HCT116 (cell line): ENCODE data around the gene STX5. TPM values are rescaled to one million over a fixed set of nuclear protein-coding genes. Genes with fewer than 3 reads are reported as not detected.

Experiments used
- ATAC-seq: fragments of 200-7000 bp; cut with Tn5 transposase; 2 replicates; pipeline ENCODE4 v1.9.1; 2020; ENCODE audit warnings: mild to moderate bottlenecking, moderate library complexity
- BruUV-seq: library from RNA; stranded (reverse); fragments of 400-500 nt; replicated peaks from 2 replicates; lab custom pipeline; 2021; lab: Mats Ljungman, UMichigan
- CTCF ChIA-PET: fragments of 300-600 bp; sonication (Branson Sonifier 250); formaldehyde crosslinking; loops from one replicate; lab custom pipeline; 2021; ENCODE audit warnings: antibody characterized with exemption; lab: Charles Lee
- POLR2A ChIA-PET: fragments of 300-600, 350-600 bp; sonication (Branson Sonifier 250); formaldehyde crosslinking; loops from one replicate; lab custom pipeline; 2021; ENCODE audit warnings: antibody characterized with exemption; lab: Charles Lee
- RAD21 ChIA-PET, 2 experiments: fragments of 300-600 bp; sonication (Branson Sonifier 250); formaldehyde crosslinking; loops; one replicate each; lab custom pipeline; 2023; ENCODE audit warnings: low total read pairs in 2 of 2; ENCODE audit not compliant: uncharacterized antibody in 2 of 2, unreplicated experiment in 2 of 2, low non-redundant PET in 1 of 2; lab: Charles Lee
- DNase-seq: peaks from one replicate; pipeline ENCODE4 v3.0.0-alpha.2; 2010; ENCODE audit warnings: low read depth, low spot score
- H2AFZ ChIP-seq: fragments of 200-600 bp; shearing (Covaris generic), sonication (generic); 2 replicates; pipeline ENCODE4 v1.6.1; 2017; ENCODE audit warnings: low read depth, mixed run types, mixed read lengths, antibody characterized with exemption, low read length; ENCODE audit not compliant: poor library complexity, severe bottlenecking
- H3K27ac ChIP-seq: 2 replicates; pipeline ENCODE4 v1.5.1; 2012; ENCODE audit warnings: low read depth, low read length
- H3K27me3 ChIP-seq: fragments of 200-600 bp; sonication (generic); 2 replicates; pipeline ENCODE4 v1.6.1; 2016; ENCODE audit warnings: mixed run types, low read length, mixed read lengths; ENCODE audit not compliant: insufficient read depth
- H3K36me3 ChIP-seq, 2 experiments: fragments of 200-500 bp in 1 of 2; fragments of 200-600 bp in 1 of 2; sonication (Bioruptor generic) in 1 of 2; sonication (generic) in 1 of 2; 2 replicates each; pipeline versions ENCODE4 v1.5.1 to v1.6.1; 2014 to 2016; ENCODE audit warnings: low read length in 2 of 2, inconsistent platforms in 1 of 2, mixed read lengths in 1 of 2, mixed run types in 1 of 2; ENCODE audit not compliant: insufficient read depth in 2 of 2, control insufficient read depth in 1 of 2
- H3K4me1 ChIP-seq, 2 experiments: fragments of 200-600 bp in 1 of 2; sonication (generic) in 1 of 2; 2 replicates each; pipeline versions ENCODE4 v1.5.1 to v1.6.1; 2012 to 2017; ENCODE audit warnings: low read length in 2 of 2, inconsistent platforms in 1 of 2, mild to moderate bottlenecking in 1 of 2, mixed read lengths in 1 of 2, mixed run types in 1 of 2, moderate library complexity in 1 of 2; ENCODE audit not compliant: insufficient read depth in 2 of 2, control insufficient read depth in 1 of 2
- H3K4me2 ChIP-seq: fragments of 200-600 bp; sonication (generic); 2 replicates; pipeline ENCODE4 v1.6.1; 2017; ENCODE audit warnings: mixed run types, low read length, mixed read lengths
- H3K4me3 ChIP-seq, 2 experiments: fragments of 200-600 bp in 1 of 2; sonication (generic) in 1 of 2; replicated peaks in 1 of 2; 2 replicates each; pipeline ENCODE4 v1.5.1; 2011 to 2016; ENCODE audit warnings: low read length in 2 of 2, control low read depth in 1 of 2, low read depth in 1 of 2, mild to moderate bottlenecking in 1 of 2, mixed read lengths in 1 of 2, mixed run types in 1 of 2
- H3K79me2 ChIP-seq: fragments of 200-600 bp; sonication (generic); 2 replicates; pipeline ENCODE4 v1.6.1; 2017; ENCODE audit warnings: mild to moderate bottlenecking, mixed run types, low read length, moderate library complexity, mixed read lengths; ENCODE audit not compliant: insufficient read depth
- H3K9ac ChIP-seq: fragments of 200-600 bp; sonication (generic); 2 replicates; pipeline ENCODE4 v1.6.1; 2016; ENCODE audit warnings: low read length, mixed read lengths
- H3K9me2 ChIP-seq: fragments of 200-600 bp; sonication (generic), shearing (Covaris generic); 2 replicates; pipeline ENCODE4 v1.6.1; 2017; ENCODE audit warnings: mixed run types, mild to moderate bottlenecking, moderate library complexity; ENCODE audit not compliant: insufficient read depth
- H3K9me3 ChIP-seq, 2 experiments: fragments of 200-500 bp in 1 of 2; fragments of 200-600 bp in 1 of 2; sonication (Bioruptor generic) in 1 of 2; sonication (generic) in 1 of 2; 2 replicates each; pipeline ENCODE4 v1.6.1; 2014 to 2017; ENCODE audit warnings: low read length in 2 of 2, mixed read lengths in 2 of 2, inconsistent platforms in 1 of 2, low read depth in 1 of 2, mild to moderate bottlenecking in 1 of 2, mixed run types in 1 of 2, moderate library complexity in 1 of 2; ENCODE audit not compliant: control insufficient read depth in 1 of 2, insufficient read depth in 1 of 2
- H4K20me1 ChIP-seq: fragments of 200-600 bp; sonication (generic), shearing (Covaris generic); 2 replicates; pipeline ENCODE4 v1.6.1; 2017; ENCODE audit warnings: mixed run types, mild to moderate bottlenecking, moderate library complexity; ENCODE audit not compliant: insufficient read depth
- ATF3 ChIP-seq: IDR thresholded peaks from 2 replicates; pipeline ENCODE4 v1.6.1; 2012
- CBX3 ChIP-seq: IDR thresholded peaks from 2 replicates; pipeline ENCODE4 v1.6.1; 2012; ENCODE audit warnings: low read depth
- CTCF ChIP-seq, 3 experiments: fragments of 200-600 bp in 1 of 3; sonication (generic) in 1 of 3; IDR thresholded peaks in 2 of 3; conservative IDR thresholded peaks in 1 of 3; 2 replicates each; pipeline ENCODE4 v1.5.1; 2012 to 2017; ENCODE audit warnings: low read depth in 2 of 3, low read length in 2 of 3, antibody characterized with exemption in 1 of 3, borderline replicate concordance in 1 of 3, control low read depth in 1 of 3, mild to moderate bottlenecking in 1 of 3, mixed read lengths in 1 of 3, mixed run types in 1 of 3, moderate library complexity in 1 of 3; ENCODE audit not compliant: insufficient read depth in 1 of 3
- EZH2 ChIP-seq: fragments of 200-600 bp; sonication (generic); IDR thresholded peaks from 2 replicates; pipeline ENCODE4 v1.6.1; 2017; ENCODE audit warnings: antibody characterized with exemption, mixed run types
- EZH2phosphoT487 ChIP-seq: fragments of 200-600 bp; IDR thresholded peaks from 2 replicates; pipeline ENCODE4 v1.6.1; 2018; ENCODE audit warnings: antibody characterized with exemption, borderline replicate concordance
- FOSL1 ChIP-seq: IDR thresholded peaks from 2 replicates; pipeline ENCODE4 v1.6.1; 2012; ENCODE audit warnings: low read depth
- JUND ChIP-seq: IDR thresholded peaks from 2 replicates; pipeline ENCODE4 v1.6.1; 2012
- POLR2AphosphoS5 ChIP-seq: IDR thresholded peaks from 2 replicates; pipeline ENCODE4 v1.6.1; 2011; ENCODE audit warnings: mild to moderate bottlenecking, low read depth, low read length, moderate library complexity
- RAD21 ChIP-seq: IDR thresholded peaks from 2 replicates; pipeline ENCODE4 v1.6.1; 2012; ENCODE audit warnings: low read depth, mild to moderate bottlenecking
- REST ChIP-seq: IDR thresholded peaks from 2 replicates; pipeline ENCODE4 v1.6.1; 2012; ENCODE audit warnings: low read depth
- SIN3A ChIP-seq: IDR thresholded peaks from 2 replicates; pipeline ENCODE4 v1.6.1; 2012; ENCODE audit warnings: low read depth
- TCF7L2 ChIP-seq: IDR thresholded peaks from 2 replicates; pipeline ENCODE4 v1.7.0; 2011; ENCODE audit warnings: borderline replicate concordance, inconsistent platforms; ENCODE audit not compliant: insufficient read depth, insufficient read length; ENCODE audit errors: extremely low read depth
- YY1 ChIP-seq: IDR thresholded peaks from 2 replicates; pipeline ENCODE4 v1.6.1; 2011; ENCODE audit warnings: low read length, low read depth, moderate library complexity, mild to moderate bottlenecking; ENCODE audit not compliant: insufficient replicate concordance; ENCODE audit errors: extremely low read depth
- ZBTB33 ChIP-seq: IDR thresholded peaks from 2 replicates; pipeline ENCODE4 v1.6.1; 2011; ENCODE audit warnings: mild to moderate bottlenecking, low read length, moderate library complexity; ENCODE audit not compliant: insufficient replicate concordance; ENCODE audit errors: extremely low read depth
- ZFX ChIP-seq: fragments of 450-650 bp; IDR thresholded peaks from 2 replicates; pipeline ENCODE4 v1.6.1; 2017
- ZNF274 ChIP-seq: fragments of 200-500 bp; sonication (Bioruptor generic); IDR thresholded peaks from 2 replicates; pipeline ENCODE4 v1.6.1; 2014; ENCODE audit warnings: mild to moderate bottlenecking, low read depth, low read length, inconsistent platforms
- intact Hi-C: fragments of 100-400 bp; cut with micrococcal nuclease; formaldehyde crosslinking; loops from 2 replicates; pipeline ENCODE4 v1.10.0; 2022
- total RNA-seq: library from RNA; stranded (reverse); gene quantifications from one replicate; pipeline ENCODE4 v1.2.1, GENCODE V29; 2021; ENCODE audit not compliant: unreplicated experiment

Gene STX5
- total RNA-seq, 1 experiment from 2014 or later, result 29.5 TPM

- Histone ChIP-seq H3K27ac (no peak overlapping the region), H3K9ac (no peak overlapping the region), H3K4me1 (peaks cover 15 to 26% of the 10 kb centered on the region in 2 experiments), H3K79me2 (peaks cover 97% of the 10 kb centered on the region), H3K27me3 (no peaks in the 10 kb centered on the region), H2AFZ (no peak overlapping the region), H3K36me3 (peaks cover 18 to 19% of the 10 kb centered on the region in 2 experiments; a peak in 3 of 4 replicates), H3K4me2 (no peak overlapping the region), H4K20me1 (peaks cover 4% of the 10 kb centered on the region; the same call in 1 of the 2 replicates), H3K9me2 (no peaks in the 10 kb centered on the region), H3K4me3 (no peak overlapping the region), H3K9me3 (no peaks in the 10 kb centered on the region)
- intact Hi-C loops, result no loop called here
- no peak for TF ChIP-seq CTCF (IDR thresholded peaks at IDR 0.05 in 2 of 3, conservative IDR thresholded peaks at IDR 0.05 in 1 of 3; ENCODE audit: borderline replicate concordance in 1 of 3, insufficient read depth in 1 of 3, low read depth in 2 of 3, low read length in 2 of 3)
- no peak for TF ChIP-seq REST
- no peak for TF ChIP-seq TCF7L2
- TF ChIP-seq SIN3A, result no peak
- no peak for TF ChIP-seq EZH2
- TF ChIP-seq RAD21, result no peak
- TF ChIP-seq ATF3, result no peak
- TF ChIP-seq EZH2phosphoT487, result no peak
- TF ChIP-seq FOSL1, result no peak
- no peak for TF ChIP-seq CBX3
- TF ChIP-seq JUND, result no peak
- no peak for TF ChIP-seq POLR2AphosphoS5
- TF ChIP-seq YY1, result no peak
- no peak for TF ChIP-seq ZBTB33
- no peak for TF ChIP-seq ZNF274
- TF ChIP-seq ZFX, result no peak
- ATAC-seq (no peak), DNase-seq (no peak)
- CTCF ChIA-PET, result no interaction called here
- BruUV-seq, result no TSS peak
- POLR2A ChIA-PET, result interaction anchor here (0.7 to 5.4 kb wide), 3 partner anchors 18 to 34 kb away, joined by 3 to 26 read pairs (median 18); partner anchors contain the start of gene WDR74
- RAD21 ChIA-PET, result no interaction called here
Observed at GRCh38 chr11:62874851-62875250, 43.0 kb upstream of the STX5 start.
